GM19099 (cell line): ENCODE results near the gene IRF4.

Source experiments
- POLR2A ChIP-seq: IDR thresholded peaks from 3 replicates; pipeline ENCODE4 v1.6.1; 2011; ENCODE audit warnings: low read depth; ENCODE audit not compliant: insufficient read length; ENCODE audit errors: extremely low read depth

Gene IRF4

DNA sequence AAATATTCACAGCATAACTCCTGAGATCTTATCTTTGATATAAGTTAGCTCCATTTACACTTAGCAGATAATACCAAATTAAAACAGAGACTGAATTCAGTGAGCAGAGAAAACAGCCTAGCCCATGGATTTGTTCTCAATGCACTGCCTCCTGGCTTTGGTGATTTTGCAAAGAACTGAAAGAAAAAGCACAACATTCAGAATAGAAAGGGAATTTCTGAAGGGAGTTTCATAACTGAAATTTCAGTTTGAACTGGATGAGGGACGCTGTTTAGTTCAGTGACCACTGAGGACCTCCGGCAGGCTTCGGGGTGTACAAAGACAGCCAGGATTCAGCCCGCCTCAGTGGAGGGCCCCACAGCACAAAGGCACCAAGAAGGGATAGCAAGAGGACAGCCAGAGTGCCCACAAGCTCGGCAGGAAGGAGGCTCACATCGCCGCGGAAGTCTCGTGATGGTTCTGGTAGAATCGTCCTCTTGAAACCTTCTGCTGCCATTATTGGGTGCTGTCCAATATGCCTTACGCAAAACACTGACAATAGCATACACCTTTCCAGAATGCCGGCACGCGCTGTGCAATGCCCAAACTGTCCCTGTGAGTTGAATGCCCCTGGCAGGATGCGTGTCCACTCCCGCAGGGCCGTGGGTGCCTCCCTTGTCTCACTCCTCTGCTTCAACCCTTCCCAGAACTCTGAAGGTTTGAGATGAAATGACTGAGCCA is 9.7 kb upstream of the IRF4 start:
- TF ChIP-seq POLR2A: no peak

DNA sequence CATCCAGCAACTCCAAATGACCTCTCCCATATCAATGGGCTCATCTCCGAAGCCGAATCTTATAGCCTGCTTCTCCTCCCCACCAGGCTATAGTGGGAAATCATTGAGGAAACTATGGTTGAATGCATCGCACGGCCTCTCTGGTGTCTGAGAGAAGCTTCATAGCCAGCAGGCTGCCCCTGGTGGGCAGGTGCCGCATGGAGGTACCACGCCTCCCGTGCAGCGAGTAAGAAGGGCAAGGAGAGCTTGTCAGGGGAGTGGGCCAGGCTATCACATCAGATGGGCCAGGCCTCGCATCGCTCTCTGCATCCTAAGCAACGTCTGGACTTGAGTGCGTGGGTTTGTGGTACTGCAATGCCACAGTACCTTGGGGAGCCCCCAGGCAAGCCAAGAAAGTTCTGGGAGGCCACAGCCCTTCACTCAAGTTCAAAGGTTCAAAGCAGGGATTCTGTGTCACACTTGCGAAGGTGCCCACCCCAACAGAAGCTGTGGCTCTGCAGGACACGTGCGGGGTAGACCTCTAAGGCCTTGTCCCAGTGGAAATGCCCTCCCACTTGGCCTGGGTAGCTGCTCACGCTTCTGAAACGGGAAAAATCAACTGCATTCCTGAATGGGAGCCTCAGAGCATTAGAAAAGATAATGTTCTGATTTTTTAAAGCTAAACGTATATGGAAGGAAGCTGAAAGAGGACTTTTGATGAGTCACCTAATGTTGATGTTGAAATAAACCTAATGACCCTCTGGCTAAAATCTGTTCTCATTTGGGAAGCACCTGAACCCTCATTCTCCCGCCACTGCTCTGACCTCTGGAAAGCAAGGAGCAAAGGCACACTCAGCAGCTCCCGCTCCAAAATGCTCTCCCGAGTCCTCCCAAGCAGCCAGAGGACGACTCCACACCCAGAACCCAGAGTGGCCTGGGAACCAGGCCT is 8.4 kb upstream of the IRF4 start:
- TF ChIP-seq POLR2A: no peak

DNA sequence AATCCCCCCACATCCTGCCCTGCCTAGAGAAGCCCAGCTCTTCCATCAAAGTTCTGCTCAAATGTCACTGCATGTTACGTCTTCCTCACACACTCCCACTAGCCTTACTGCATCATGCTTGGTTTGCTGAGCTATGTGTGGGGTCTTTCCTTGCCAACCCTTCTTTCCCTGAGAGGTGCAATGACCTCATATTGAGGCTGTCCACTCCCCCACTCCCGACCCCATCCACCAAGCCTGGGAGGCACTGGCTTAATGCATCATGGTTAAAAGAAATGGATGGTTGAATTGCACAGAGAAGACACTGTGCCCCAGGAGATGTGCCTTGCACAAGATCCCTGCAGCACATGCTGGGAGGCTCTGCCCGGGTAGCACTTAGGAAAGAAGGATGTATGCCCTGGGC is 7.7 kb upstream of the IRF4 start:
- no peak for TF ChIP-seq POLR2A

DNA sequence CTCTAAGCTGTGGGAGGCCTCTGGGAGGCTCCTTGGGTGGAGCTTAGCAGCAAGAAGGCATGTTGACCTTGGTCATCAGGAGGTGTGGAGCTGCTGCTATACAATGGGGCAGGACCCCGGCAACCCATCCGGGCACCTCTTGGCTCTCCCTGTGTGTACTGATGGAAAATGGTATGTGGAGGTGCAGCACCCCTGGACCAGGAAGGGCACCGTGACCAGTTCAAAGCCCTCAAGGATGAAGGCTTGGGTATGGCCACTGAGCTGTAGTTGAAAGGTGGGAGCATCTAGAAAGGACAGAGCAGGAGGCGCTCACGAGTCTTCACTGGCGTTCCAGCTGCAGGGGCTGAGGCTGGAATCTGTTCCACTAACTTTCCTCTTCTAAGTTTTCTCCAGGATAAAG is 6.7 kb upstream of the IRF4 start:
- TF ChIP-seq POLR2A: no peak

DNA sequence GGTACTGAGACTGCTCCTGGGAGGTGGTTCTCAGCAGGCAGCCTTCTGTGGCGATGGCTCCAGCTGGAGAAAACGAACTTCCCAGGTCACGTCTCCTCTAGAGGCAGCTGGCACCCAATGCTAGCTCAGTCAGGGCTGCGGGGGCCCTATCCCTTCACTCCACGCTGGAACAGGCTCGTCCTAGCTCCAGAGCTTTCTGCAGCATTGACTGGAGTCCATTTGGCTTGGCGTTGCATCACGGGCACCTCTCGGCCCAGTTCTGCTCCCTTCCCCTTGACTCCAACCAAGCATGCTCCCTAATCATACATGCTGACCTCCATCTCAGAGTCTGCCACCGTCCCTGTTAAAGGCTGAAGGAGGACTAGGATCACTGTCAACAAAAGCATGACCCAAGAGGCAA is 5.9 kb upstream of the IRF4 start:
- no peak for TF ChIP-seq POLR2A

DNA sequence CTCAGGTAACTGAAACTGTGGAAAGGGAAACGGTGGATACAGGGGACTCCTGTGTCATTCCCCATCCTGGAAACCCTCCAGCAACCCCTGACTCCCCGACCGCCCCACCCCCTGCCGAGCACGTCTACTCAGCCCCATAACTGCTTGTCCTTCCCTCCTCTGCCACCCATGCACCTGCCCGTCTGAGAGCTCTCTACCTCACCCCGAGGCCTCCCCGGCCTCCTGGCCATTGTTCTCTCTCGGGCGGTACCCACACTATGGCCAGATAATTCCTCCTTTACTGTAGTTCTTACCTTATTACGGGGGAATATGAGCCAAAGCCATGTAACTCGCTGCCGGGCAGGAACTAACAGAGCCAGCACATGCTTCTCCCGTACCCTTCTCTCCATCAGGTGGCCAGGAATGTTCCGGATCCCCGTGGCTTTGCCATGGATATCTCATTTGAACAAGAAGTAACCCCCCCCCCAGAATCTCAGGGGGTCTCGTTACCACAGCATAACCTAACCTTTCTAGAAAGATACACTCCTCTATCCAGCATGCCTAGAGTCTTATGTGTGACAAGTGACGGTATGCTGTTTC is 4.8 kb upstream of the IRF4 start:
- no peak for TF ChIP-seq POLR2A

DNA sequence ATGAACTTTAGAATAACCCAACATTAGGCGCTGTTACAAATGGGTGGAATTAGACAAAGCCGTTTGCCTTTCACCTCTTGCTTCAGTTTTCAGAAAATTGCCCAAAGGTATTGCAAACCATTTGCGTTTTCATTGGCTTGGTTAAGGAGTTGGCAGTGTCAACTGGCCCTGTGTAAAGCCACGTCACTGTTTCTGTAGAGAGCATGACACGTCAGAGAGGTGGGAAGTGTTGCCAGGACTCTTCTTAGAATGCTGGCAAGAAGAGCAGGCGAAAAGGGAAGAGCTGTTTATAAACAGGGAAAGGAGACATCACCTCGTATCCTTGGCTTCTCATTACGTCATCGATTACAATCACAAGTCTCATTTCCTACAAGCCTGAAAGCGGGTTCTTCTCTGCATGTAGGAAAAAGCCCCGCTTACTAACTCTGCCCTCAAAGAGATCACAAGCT is 4.2 kb upstream of the IRF4 start:
- no peak for TF ChIP-seq POLR2A

DNA sequence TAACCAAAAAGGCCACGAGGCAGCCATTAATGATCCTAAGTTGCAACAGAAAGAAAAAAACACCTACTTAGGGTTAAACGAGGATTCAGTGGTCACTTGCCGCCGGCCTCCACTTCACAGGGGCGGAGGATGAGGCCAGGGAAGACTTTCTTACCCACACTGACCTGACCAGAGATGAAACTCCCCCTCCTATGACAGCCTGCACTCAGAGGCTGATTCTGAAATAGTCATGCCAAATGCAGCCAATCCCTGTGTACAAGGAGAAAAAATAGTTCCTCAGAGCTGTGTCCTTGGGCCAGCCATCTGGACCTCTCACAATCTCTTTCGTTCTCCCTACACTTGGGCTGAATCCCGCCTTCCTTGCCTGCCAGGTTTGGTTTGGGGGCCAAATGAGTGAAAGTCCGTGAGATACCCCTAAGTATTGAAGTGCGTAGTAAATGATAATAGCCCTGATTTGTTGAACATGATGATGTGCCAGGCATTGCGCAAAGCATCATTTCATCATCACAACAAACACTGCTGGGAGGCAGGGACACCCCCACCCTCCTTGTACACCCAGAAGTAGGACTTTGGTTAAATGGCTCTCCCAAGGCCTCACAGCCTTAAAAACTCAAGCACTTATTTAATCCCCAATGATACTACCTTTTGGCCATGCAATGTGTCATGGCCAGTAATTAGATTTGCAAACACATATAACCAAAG is 3.2 kb upstream of the IRF4 start:
- no peak for TF ChIP-seq POLR2A

DNA sequence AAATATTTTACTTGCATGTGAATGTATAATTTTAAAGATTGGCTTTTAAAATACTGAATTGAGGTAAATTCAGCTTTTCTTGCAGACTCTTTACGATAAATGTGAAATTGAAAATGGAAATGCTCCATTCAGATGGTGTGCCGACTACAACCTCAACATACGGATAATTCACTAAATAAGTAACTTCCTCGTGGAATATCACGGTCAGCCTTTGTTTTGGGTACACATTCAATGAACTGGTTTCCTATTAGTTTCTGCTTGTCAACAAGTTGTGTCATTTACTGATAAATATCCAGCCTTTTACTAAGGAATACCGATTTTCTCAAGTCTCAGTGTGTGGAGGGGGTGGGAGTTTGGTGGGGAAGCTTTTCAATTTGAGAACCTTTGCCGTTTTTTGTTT is 2.4 kb upstream of the IRF4 start:
- no peak for TF ChIP-seq POLR2A

DNA sequence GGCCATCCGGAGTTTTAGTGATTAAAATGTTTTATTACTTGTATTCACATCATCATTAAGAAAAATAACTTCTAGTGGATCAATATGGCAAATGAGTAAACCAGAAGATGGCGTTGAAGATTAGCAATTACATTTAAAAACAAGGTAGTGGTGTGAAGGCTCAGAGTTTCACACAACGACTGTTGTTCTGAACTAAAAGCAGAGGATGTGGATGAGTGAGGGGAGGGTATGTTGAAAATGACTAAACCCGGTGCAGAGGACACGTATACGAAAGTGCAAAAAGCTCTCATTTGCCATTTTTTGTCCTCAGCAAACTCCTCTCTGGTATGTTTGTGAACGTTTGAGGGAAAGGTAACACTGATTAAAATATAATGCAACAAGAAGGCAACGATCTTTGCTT is 1.9 kb upstream of the IRF4 start:
- peak; percentile 55 for TF ChIP-seq POLR2A

DNA sequence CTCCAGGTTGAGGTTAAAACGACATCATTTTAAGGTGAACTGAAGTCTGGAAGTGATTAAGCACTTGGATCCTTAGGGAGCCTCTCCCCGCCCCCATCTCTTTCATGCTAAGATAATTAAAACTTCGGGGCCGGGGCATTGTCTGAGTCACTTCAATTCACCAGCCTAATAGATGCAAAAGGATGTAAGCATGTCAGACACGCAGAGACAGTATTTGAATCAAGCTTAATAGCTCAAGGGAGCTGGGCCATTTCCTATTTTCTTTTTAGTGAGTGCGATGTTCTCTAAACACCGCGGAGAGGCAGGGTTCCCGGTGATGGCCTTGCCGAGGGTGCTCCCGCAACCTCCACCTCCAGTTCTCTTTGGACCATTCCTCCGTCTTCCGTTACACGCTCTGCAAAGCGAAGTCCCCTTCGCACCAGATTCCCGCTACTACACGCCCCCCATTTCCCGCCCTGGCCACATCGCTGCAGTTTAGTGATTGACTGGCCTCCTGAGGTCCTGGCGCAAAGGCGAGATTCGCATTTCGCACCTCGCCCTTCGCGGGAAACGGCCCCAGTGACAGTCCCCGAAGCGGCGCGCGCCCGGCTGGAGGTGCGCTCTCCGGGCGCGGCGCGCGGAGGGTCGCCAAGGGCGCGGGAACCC is 516 bp upstream of the IRF4 start:
- TF ChIP-seq POLR2A: no peak

DNA sequence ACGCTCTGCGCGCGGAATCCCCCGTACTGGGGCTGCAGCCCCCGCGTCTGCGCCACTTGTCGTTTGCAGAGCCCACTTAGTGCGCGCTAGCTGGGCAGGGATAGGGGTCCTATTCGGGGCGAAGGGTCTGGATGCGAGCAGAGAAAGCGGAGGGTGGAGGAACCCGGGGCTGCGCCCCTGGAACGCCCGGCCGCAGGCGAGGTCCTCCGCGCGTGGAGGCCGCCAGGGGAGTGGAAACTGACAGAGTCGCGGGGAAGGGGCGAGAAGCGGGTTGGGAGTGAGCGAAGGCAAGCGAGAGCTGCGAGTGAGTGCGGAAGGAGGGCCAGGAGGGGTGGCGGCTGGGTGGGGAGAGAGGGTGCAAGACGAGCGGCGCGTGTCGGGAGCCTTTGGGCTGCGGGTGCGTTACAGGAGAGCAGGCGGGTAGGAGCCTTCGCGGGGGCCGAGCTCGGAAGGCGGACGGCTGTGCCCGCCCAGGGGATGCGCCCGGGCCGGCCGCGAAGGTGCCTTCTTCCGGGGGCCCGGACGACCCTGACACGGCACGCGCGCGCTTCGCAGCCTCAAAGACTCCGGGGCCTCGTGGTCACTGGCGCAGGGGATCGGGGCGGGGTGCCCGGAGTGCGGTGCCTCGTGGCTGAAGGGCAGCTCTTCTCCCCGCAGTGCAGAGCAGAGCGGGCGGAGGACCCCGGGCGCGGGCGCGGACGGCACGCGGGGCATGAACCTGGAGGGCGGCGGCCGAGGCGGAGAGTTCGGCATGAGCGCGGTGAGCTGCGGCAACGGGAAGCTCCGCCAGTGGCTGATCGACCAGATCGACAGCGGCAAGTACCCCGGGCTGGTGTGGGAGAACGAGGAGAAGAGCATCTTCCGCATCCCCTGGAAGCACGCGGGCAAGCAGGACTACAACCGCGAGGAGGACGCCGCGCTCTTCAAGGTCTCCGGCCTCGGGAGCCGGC is 1.2 kb downstream of the IRF4 start:
- TF ChIP-seq POLR2A: peak; percentile 58

DNA sequence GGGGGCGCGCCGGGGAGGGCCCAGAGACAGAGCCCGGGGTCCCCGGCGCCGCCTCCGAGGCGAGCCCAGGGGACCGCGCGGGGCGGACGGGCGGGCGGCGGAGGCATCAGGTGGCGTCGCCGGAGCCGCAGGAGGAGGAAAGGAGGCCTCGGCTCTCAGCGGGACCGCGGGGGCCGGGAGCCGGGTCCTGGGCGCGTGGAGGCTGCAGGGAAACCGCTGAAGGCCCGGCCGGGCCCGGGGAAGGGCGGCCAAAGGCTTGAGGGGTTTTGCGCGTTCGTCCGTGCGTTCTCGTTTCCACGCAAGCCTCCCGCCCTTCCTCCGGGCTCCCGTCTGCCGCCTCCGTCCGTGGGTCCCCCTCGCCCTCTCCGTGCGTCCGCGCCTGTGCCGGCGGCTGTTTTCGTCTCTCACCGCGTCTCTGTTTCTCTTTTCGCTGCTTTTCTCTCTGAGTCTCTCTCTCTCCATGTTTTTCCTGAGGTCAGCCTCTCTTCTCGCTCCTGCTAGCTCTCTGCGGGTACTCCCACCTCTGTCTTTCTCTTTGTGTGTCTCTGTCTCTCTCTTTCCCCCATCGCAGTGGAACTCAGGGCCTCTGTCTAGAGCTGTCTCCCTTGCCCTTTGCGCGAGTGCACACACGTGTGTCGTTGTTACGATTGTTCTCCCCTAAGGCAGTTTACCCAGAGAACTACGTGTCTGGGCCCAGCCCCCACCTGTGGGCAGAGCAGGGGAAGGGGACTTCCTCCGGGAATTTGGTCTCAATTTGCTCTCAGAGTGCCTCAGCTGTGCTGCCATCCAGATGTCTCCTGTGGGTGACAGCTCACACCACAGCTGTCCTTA is 2.1 kb downstream of the IRF4 start:
- TF ChIP-seq POLR2A: peak; percentile 41
